GM19025 (cell line): ENCODE results near the gene SUCO.

Experiments
- ATAC-seq: cut with Tn5 transposase; IDR thresholded peaks from one replicate; pipeline ENCODE4 v1.9.1; 2021; ENCODE audit warnings: mild to moderate bottlenecking, low read depth, moderate library complexity; ENCODE audit not compliant: unreplicated experiment

Gene SUCO

DNA sequence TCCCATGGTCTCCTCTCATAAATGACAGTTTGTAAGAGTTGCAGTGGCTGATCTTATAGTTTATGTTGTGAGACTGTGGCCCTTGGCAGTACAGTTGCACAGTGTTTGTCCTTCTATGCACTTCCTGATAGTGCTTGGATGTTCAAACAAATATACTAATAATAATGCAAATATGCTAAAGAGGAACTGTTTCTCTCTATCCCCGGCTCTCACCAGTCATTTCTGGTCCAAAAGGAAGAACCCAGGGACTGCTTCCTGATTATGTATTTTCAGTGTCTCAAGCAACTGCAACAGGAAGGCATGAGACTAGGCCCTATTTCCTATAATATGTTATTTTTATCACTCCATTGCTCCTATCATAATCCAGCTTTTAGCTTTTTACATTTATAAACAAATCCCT lies 17.0 kb upstream of the SUCO start:
- no peak for ATAC-seq

DNA sequence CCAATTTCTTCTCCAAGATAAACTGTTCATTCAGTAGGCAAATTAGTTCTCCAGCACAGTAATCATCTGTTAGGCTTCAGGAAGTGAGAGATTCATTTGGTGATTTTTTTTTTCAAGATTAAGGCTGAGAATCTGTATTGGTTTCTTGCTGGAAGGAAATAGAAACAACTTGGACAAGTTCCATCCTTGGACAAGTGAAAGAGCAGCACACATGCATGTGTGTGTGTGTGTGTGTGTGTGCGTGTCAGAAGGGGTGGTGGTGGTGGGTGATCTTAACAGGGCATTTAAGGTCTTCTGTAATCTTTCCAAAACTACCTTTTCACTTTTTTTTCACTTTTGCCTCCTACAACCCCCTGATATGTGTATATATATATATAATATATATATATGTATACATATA lies 15.9 kb upstream of the SUCO start:
- no peak for ATAC-seq

DNA sequence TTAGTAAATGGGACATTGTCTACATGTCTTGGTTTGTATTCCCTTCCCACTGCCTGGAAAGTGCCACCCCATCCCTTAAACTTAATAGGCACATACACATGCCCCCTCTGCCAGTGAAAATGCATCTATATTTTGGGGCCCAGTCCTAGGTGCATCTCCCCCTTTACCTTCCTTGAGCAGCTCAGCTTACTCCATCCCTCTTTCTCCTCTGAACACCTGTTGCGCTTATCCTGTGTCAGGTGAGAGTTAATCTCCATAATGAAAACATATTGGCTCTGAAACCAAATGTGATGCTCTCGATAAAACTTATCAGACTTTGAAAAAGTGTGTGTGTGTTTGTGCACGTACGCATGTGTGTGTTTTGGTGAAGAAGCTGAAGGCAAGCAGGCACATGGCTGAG lies 15.4 kb upstream of the SUCO start:
- no peak for ATAC-seq

DNA sequence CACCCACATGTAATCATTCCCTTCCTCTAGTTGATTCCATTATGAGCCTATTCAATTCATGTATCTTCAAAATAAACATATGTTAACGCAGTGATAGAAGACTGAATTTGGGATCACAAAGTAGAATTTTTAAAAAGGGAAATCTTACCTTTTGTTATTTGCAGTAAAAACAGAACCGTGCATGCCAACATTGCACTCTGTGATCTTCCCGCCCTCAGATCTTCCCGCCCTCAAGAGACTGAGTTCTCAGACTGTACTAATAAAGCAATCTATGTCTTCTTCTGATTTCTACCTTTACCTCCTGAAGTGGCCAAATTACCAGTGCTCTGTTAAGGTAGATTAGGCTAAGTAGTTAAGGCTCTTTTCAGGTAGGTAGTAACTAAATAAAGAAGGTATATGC lies 3.6 kb upstream of the SUCO start:
- ATAC-seq: no peak

DNA sequence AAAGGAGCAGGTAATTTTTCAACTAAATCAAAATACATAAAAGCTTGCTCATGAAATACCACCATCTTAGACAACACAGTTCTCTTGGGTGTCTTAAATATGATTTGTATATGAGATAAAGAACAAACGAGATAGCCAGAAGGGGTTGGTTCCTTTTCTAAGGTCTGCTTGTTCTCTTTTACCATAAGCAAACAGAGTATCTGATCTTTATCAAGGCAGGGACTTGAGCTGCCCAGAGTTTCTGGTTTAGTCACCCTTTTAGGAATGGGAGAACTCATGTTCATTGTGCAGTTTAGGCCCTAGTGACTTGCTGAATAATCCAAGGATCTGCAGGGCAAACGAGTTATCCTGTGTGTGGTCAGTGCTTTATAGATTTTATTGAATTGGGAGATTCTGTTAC lies 3.0 kb upstream of the SUCO start:
- ATAC-seq: no peak

DNA sequence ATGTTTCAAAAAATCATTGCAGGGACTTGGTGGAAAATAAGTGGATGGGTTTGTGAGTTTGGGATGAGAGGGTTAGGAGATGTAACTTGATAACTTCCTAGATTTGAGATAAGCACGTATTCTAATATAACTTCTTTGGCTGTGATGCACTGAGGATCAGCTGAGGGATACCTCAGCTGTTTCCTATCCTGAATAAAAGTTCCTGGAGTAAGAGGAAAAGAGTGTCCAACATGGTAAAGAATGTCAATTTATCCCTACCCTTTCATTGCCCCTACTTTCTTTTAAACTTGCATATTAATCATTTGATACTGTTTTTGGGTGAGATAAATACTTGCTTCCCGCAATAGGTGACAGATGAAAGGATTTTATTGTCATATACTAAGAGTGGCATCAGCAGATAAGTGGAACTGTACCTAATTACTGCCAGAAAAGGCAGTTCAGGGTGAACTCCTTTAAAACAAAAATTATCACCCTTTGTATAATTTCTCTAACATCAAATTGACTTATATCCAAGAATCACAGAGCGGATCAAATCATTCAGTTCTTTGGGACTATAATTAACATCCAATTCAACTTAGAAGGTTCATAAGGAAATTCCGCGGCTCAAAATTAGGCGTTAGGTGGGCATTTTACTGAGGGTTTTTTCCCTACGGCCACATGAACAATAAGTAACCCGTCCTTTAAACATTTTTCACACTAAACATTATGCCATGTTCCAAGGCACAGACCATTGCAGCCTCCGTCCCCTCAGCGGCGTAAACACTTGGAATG lies 1.4 kb upstream of the SUCO start:
- no peak for ATAC-seq

DNA sequence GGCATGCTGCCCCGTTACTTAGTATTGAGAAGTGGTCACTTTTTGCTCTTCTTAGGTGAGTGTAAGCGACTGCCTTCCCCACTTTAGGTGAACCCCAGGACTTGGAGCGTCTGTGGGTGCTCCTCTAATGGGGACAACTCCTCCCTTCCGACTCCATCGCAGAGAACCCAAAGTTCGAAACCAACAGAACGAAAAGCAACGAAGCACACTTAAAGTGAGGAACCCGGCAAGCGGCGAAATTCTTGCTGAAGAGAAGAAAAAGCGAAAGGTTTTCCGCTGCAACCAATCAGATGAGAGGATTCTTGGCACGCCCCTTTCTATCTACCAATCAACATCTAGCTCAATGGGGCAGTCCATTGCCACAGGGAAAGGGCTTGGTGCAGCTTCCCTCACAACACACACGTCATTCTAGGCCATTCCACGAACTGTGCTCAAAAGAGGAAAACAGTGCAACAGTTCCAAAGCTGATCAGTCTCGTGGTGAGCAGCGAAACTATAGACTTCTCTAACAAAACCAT lies 709 bp upstream of the SUCO start:
- peak; percentile 58 for ATAC-seq

DNA sequence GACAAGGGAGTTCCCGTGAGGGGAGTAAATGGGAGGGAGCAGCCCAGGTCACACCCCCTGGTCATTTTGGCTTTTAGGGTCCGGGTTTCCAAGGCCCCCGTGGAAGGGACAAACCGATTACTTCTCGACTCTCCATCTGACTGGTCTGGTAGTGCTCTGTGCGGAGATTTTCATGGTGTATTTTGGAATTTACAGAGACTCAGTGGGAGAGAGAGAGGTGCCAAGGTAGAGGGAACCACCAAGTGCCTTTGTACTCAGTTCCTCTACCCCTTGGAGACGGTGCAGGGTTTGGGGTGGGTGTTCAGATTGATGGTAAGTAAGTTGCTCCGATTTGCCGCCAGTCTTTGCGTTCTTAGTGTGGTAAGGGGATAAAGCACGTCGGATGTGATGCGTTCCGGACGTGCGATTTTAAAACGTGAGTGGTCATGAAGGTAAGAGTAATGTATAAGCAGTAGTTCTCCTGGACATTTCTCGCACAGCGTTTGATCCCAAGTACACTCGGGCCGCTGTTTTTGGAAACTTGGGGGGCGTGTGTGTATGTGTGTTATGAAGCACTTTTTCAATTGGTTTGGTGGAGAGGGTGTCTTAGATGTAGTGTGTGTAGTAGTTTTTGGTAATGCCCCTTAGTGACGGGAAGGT lies 682 bp downstream of the SUCO start:
- no peak for ATAC-seq

DNA sequence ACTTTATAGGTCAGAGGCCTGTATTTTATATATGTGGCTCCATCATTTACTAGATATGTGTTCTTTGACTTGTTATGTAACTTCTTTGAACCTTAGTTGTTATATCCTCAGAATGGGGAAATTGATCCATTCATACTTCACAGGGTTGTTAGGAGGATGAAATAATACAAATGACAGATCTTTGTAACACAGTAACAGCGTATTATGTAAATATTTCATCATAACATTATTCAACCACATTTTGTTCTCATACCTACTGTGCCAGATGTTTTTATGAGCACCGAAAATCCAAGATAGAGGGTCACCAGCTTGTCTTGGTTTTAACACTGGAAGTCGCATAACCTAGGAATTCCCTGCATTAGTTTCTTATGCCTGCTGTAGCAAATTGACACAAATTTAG lies 3.3 kb downstream of the SUCO start:
- no peak for ATAC-seq

DNA sequence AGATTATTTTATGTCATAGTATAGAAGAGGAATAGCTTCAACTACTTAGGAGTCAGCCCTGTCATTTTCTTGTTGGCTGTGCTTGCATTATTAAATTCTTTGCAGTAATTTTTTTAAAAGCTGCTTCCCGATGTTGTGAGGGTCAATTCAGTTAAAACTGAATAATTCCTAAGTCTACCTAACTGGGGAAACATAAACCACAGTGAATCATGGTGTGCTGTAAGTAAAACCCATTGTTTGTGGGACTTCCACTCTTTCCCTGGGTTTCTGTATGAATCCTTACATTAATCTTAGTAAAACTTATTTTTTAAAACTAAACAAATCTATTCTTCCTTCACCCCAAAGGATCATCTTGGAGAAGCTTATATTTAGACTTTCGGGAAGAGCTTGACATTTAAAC lies 4.4 kb downstream of the SUCO start:
- ATAC-seq: no peak

DNA sequence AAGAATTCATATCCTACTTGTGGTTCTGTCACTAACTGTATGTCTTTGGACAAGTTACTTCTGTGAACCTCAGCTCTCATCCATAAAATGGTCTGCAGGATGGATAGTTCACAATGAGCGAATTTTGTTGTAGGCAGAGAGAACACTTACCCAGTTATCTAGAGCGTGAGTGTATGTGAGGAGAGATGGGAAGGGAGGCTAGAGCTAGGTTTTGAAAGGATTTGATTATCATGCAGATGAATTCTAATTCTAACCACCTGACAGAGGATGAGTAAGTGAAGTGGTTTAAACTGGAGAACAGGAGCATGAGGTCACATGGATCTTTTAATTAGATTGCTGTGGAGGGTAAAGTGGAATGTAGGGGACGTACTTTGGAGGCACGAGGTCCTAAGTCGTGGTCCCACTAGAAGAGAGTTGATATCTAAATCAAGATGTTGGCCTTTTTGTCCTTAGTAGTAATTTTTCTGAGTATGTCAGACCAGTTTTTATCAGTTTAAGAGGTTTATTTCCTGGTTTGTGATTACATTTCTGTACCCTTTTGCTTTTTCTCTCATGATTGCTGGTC lies 5.0 kb downstream of the SUCO start:
- no peak for ATAC-seq

DNA sequence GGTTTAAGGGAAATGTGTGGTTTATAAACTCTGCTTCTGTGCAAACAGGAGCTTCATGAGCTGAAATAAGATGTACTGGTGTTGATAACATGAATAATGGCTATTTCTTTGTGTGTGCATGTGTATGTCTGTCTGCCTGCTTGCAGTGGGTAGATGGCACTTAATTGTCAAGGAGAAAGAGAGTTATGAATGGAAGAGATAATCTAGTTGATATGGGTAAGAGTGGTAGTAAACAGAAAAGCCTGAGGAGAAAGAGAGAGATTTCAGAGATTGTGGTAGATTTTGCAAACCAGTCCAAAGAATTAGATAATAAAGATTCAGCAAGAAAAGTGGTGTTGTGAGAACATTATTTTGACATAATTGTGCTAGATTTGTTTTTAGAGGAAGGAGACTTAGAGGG lies 7.7 kb downstream of the SUCO start:
- no peak for ATAC-seq

DNA sequence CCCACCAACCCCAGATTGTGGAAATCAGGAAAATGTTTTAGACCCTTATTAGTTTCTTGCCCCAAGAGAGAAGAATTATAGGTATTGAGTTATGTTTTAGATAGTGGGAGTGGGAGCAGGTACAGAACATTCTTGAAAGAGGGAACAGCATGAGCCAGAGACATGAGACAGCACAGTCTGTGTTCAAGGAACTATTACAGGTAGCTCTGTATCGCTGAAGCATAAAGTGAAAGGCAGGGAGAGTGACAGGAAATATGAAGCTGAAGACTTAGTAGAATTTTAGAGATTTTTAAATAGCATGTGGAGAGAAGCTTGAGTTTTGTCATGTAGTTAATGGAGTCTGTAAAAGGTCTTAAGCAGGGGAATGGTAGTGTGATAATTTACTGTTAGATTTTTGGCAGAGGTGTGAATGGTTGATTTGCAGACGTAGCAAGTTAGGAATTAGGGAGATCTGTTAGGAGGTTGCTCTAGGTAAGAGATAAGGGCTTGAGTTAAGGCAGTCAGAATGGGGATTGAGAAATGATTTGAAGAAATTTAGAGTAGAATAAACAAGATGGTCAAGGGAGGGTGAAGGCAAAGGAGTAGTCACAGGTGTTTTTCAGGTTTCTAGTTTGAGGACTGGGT lies 11.6 kb downstream of the SUCO start:
- ATAC-seq: no peak

DNA sequence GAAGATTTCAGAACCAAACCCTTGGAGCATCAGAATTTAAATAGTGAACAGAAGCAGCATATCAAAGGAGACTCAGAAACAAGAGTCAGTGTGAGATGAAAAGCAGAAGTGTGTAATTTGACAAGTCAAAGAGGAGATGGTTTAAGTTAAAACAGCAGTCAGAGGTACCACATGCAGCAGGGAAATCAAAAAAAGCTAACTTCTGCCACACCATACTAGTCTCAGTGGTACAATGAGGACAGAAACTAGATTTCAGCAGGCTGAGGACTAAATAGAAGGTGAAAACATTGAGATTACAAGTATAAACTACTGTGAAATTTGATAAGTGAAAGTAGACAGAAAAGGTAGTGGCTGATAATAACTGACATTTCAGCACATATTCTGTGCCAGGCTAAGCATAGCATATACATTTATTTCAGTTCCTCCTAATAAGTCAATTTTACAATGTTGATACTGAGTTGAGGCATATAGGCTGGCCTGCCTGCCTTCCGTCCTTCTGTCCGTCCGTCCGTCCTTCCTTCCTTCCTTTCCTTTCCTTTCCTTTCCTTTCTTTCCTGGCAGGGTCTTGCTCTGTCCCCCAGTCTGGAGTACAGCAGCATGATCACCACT lies 12.6 kb downstream of the SUCO start:
- peak; percentile 58 for ATAC-seq

DNA sequence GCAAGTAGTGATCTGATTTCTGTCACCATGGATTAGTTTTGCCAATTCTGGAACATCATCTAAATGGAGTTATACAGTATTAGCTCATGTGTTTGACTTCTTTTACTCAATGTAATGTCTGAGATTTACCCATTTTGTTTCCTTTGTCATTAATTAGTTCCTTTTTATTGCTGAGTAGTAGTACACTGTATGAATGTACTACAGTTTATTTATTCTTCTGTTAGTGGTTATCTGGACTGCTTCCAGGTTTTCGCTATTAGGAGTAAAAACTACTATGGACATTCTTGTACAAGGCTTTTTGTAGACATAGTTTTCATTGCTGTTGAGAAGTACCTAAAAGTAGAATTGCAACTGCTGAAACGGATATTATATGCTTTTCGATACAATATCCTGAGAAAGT lies 14.1 kb downstream of the SUCO start:
- no peak for ATAC-seq

DNA sequence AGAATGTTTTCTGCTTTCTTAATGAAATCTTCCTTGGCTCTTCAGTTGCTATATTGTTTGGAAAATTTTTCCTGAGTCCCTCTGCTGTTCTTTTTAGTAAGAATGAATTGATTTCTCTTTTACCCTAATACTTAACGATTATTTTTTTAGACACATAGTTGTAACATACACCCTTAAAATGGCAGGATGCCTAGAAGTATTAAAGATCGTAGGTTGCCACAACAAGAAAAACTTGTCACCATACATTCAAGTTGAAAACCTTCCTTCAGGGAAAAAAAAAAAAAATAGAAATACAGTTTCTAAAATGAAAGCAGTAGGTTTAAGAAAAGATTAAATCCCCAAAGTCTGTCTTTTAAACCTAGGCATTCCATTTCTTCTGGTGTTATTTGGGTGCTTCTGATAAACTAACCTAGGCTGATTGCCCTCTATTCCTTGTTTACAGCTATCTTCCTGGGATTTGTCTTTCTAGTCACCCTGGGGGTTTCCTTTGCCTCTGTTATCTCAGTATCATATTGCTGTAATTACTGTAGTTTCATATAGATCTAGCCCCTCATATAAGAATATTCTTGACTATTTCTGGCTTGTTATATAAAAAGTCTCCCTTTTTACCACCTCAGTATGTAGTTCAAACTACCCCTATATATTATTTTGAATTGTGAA lies 16.8 kb downstream of the SUCO start:
- no peak for ATAC-seq

DNA sequence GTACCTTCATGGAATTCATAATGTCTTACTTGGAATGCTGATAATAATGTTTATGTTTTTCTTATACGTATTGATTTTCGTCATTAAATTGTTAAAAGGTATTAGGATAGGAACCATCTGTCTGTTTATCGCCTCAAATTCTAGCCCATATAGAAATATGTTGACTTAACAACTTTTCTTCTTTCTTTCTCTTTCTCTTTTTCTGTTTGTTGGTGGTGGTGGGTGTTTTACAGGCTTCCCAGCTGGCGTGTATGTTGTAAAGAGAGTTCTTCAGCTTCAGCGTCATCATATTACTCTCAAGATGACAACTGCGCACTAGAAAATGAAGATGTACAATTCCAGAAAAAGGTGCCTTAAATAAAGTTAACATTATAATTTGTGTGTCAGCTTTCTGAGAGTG lies 18.3 kb downstream of the SUCO start:
- ATAC-seq: no peak

DNA sequence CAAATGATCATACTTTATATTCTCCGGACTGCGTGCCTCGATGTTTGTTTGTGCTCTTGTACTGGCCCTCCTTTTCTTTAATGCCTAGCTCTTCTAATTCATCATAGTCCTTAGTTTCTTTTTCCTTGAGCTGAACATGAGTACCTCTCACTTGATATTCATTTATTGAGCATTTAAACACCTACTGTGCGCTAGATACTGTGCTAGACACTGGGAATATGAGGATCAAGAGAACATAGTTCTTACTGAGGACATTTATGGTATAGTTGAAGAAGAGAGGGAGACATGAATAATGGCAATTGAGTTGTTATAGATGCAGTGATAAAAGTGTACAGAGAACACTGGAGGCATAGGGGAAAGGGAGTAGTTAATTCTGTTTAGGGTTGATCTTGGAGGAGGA lies 22.0 kb downstream of the SUCO start:
- no peak for ATAC-seq

DNA sequence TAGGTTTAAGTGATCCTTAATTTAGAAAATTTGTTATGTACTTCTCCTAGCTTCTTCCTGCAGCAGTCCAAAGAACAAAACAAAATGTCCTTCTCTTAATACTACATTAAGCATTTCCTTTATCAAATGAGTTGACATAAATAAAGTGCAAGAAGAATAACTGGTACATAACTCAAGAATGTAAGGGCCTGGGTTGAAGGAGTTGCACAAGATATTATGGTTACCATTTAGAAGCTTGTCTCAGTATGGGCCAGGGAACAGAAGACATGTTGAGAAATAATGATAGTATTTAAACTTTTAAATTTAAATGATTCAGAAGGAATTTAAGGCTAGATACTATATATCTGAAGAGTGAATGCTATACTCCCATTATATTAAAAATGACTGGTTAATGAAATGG lies 23.5 kb downstream of the SUCO start:
- ATAC-seq: no peak

DNA sequence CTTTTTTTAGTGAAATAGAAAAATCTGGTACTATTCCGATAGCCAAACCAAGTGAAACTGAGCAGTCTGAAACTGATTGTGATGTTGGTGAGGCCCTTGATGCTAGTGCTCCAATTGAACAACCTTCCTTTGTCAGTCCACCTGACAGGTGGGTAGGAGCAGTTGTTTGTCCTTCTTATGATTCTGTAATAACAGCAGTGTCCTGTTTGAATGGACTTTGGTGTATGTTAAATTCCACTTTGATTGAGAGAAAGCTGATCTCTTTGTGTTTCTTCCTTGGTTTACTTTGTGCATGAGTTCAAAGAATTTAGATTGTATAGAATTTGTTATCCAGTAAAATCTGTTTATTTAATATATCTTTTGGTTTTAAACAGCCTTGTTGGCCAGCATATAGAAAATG lies 24.3 kb downstream of the SUCO start:
- ATAC-seq: no peak
